ENCODE measurements around the gene TGM6.

DNA sequence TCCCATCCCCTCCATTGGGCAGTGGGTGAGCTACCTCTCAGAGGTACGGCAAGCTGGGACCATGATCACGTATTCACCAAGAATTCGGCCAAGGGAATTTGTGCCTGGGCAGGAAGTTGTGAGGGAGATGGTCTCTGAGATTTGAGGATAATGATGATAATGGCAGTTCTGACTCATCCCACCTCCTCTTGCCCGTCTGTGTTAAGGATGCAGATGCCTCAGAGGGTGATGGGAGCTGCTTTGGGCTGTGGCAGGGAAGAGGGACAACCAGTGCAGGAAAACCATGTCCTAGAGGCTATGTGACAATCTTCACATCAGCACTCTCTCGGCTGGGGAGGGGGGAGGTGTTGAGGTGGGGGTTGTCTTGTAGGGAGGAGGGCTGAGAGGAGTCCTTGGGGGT lies 4.3 kb downstream of the TGM6 start:
- TF ChIP-seq, protein P1, sequence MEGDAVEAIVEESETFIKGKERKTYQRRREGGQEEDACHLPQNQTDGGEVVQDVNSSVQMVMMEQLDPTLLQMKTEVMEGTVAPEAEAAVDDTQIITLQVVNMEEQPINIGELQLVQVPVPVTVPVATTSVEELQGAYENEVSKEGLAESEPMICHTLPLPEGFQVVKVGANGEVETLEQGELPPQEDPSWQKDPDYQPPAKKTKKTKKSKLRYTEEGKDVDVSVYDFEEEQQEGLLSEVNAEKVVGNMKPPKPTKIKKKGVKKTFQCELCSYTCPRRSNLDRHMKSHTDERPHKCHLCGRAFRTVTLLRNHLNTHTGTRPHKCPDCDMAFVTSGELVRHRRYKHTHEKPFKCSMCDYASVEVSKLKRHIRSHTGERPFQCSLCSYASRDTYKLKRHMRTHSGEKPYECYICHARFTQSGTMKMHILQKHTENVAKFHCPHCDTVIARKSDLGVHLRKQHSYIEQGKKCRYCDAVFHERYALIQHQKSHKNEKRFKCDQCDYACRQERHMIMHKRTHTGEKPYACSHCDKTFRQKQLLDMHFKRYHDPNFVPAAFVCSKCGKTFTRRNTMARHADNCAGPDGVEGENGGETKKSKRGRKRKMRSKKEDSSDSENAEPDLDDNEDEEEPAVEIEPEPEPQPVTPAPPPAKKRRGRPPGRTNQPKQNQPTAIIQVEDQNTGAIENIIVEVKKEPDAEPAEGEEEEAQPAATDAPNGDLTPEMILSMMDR (IDR thresholded peaks at IDR 0.05) = no peak
- TF ChIP-seq POLR2A (IDR thresholded peaks at IDR 0.05) = no peak
